Measurements from ENCODE around the gene CCDC88C.
A peak's percentile ranks its signal among the peaks of the same experiment; 100 is the strongest.
"Not testable (repeated sequence)": the region's sequence is repeated elsewhere in the genome, so short reads cannot be mapped to it uniquely, and the experiment has no call there.

CCDC88C gene

DNA sequence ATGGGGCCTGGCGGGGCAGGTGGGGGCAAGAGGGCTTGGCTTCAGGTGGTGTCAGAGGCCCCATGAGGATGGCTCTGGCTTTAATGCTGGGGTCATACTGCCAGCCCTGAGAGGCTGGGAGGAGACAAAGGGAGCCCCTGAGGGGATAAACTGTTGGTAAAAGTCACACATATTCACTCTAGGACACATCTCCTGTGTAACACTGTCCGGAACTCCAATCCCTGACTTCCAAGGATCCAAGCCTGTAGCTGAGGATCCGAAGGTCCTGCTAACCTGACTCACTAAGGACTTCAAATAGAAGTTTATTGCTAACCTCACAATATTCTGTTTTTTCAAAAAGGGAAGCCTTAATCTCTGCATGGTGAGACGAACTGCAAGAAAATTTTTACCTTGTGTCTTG, 134.0 kb downstream of the CCDC88C start:
- DNase-seq: no peak

DNA sequence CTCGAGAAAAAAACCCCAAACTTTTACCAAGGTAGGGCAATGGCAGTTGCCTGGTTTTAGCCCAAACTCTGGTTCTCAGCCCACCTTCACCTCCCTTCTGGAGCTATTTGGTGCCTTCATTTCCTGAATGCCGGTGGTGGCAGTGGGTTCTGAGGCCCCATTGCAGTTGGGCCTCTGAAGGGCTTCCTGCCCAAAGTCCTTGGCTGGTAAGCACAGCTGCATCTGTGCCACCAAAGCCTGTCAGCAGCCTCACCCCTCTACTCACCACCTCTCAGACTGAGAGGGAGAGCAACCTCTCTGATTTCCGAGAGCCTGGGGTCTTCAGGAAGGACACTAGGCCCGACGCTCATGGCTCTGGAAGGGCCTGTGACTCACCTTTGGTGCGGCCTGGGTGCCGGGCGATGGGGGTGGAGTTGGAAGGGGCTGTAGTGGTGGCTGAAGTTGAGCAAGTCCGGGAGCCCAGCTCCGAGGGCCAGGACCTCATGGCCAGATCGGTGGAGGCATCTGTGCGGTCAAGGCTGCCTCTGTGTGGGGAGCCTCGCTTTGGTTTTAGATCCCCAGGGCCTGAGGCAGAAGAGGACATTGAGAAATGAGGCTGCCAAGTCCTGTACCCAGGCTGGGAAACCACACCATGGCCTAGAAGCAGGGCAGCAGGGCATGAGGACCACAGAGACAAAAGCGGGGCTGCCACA, 134.5 kb downstream of the CCDC88C start:
- no peak for DNase-seq

DNA sequence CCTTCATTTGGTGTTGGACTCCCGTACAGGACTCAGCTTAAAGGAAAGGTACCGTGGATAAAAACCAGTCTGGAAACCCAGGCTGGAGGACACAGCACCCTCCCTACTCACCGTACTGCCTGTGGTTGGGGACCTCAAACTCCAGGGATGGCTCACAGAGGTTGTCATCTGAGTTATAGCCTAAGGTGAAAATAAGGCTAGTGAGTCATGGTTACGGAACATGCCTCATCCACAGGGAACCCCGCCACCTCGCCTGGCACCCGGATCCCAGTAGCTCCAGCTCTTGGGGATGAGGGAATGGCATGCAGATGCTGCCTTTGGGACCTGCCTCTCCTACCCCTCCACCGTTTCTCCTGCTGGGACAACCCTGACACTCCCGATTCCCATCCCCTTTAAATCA, 136.3 kb downstream of the CCDC88C start:
- DNase-seq: peak; percentile 52

GRCh38 chr14:91280129-91280528, 137.5 kb downstream of the CCDC88C start:
- DNase-seq: no peak

- no peak for DNase-seq
Measured at GRCh38 chr14:91279354-91279753, 138.3 kb downstream of the CCDC88C start.

- DNase-seq: no peak
Measured at GRCh38 chr14:91278383-91278715, 139.3 kb downstream of the CCDC88C start.

- no peak for DNase-seq
Measured at GRCh38 chr14:91277546-91278382, 139.9 kb downstream of the CCDC88C start.

GRCh38 chr14:91274796-91275195, 142.8 kb downstream of the CCDC88C start:
- DNase-seq: no peak

DNA sequence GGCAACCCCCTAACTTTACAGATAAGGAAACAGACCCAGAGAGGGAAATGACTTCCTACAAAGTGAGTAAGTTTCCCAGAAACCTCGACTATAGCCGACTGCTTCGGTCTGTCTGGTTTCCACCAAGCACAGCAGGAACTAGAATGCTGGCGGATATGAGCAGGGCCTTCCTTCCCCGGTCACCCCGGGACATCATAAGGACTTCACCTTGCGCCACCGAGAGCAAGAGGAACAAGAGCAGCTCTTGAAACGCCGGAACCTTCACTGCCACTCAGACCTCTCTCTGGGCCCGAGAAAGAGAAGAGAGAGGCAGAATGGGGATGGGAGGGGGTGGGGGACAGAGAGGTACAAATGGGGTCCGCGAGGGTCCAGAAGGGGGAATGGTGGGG, 143.7 kb downstream of the CCDC88C start:
- no peak for DNase-seq

DNA sequence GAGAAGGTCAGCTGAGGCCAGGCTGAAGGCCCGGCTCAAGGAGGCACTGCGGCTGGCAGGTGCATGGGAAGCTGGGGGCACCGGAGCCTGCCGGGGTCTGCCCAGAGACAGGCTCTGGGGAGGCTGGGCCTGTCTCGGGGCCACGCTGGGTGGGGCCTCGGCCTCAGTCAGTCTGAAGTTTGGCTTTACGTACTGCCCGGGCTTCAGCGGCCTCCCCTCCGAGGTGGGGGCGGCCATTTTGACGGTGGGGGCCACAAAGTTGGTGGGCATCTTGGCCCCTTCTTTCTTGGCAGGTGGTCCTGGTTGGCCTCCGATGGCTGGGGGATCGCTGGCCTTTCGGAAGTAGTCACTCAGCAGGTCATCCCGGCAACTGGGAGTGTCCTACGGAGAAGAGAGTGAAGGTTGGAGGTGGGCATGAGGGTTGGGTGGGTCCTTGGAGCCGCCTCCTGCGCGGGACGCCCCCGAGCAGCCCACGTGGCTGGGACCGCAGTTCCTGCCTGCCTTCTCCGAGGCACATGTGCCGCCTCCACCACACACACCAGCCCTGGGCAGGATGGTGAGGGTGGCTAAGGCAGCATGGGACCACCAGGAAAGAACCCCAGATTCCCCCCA, 144.2 kb downstream of the CCDC88C start:
- DNase-seq: no peak

GRCh38 chr14:91272341-91273272, 145.0 kb downstream of the CCDC88C start:
- no peak for DNase-seq

GRCh38 chr14:91271639-91272038, 146.0 kb downstream of the CCDC88C start:
- no peak for DNase-seq

GRCh38 chr14:91270619-91271018, 147.0 kb downstream of the CCDC88C start:
- no peak for DNase-seq

DNA sequence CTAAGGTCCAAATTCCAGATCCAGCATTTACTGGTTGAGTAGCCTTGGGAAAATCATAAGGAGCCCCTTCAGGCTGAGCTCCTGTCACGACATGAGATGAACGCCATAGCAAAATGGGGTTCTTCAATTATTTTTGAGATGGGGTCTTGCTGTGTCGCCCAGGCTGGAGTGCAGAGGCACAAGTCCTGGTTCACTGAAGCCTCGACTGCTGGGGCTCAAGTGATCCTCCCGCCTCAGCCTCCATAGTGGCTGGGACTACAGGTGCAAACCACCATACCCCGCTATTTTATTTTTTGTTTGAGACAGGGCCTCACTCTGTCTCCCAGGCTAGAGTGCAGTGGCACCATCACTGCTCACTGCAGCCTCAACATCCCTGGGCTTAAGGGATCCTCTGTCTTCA, 147.4 kb downstream of the CCDC88C start:
- no peak for DNase-seq

GRCh38 chr14:91269076-91269991, 148.3 kb downstream of the CCDC88C start:
- no peak for DNase-seq

DNA sequence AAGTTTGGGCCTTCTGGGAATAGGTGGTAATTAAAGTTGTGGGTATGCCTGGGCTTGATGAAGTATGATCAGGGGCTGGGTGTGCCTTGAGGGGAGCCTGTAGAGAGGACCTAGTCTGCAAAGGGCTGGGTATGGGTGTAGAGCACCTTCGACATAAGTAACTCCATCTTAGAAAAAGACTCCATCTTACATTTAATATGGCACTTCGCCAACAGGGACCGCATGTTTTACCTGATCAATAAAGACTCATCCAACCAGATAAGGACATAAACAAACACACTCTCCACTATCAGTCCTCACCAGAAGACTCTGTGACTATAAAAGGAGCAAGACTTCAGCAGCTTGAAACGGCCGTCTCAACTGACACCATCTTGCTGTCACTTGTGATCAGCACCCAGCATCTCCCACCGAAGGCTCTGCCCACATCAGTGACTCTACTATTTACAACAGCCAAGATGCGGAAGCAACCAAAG, 149.6 kb downstream of the CCDC88C start:
- DNase-seq: no peak

DNA sequence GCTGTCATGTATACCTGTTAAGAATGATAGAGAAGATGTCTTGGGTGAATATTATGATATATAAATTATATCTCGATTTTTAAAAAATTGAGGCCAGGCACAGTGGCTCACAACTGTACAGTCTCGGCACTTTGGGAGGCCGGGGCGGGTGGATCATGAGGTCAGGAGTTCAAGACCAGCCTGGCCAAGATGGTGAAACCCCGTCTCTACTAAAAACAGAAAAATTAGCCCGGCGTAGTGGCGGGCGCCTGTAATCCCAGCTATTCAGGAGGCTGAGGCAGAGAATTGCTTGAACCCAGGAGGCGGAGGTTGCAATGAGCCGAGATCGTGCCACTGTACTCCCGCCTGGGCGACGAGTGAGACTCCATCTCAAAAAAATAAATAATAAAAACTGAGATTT, 151.3 kb downstream of the CCDC88C start:
- DNase-seq: not testable (repeated sequence)

DNA sequence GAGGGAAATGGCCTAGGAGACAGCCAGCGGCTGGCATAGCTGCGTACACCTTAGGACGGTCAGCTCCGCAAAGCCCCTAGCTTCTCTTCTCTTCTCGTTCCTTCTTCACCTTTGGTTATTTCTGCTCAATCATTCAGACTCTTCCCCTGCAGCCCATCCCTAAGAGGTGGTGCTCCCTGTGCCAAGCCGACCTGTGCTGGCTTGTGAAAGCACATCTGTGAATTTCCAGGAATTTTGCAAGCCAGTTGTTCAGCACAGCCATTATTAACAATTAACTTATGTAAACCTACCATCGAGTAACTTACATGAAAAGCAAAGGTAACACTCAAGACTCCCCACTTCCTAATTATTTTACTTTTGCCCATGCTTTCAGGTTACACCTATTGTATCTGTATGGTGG, 152.2 kb downstream of the CCDC88C start:
- DNase-seq: no peak

GRCh38 chr14:91264151-91265150, 153.2 kb downstream of the CCDC88C start:
- no peak for DNase-seq

- no peak for DNase-seq
Measured at GRCh38 chr14:91263329-91263728, 154.3 kb downstream of the CCDC88C start.

Measured in 8988T (cell line).